ENCODE results near the gene EP400.
A peak's percentile ranks its signal among the peaks of the same experiment; 100 is the strongest.

Gene EP400

DNA sequence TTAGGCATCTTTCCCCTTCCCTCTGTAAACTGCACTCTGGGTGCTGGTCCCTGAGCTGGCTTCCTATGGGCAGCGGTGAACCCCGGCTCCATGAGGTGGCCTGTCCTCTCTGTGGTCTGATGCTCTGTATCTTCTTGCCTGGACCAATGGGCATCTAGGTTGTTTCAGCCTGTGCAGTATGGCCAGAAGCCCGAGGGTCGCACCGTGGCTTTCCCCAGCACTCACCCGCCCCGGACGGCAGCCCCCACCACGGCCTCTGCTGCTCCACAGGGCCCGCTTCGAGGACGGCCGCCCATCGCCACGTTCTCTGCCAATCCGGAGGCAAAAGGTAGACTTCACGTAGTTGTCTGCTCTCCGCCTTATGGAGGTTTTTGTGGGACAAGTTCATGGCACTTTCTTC, 70.1 kb downstream of the EP400 start:
- no peak for DNase-seq (ENCODE audit: low spot score)

GRCh38 chr12:132020292-132020691, 70.5 kb downstream of the EP400 start:
- DNase-seq (ENCODE audit: low spot score) = no peak

- no peak for DNase-seq (ENCODE audit: low spot score)
These were observed 71.5 kb downstream of the EP400 start for GRCh38 chr12:132021031-132021871.

DNA sequence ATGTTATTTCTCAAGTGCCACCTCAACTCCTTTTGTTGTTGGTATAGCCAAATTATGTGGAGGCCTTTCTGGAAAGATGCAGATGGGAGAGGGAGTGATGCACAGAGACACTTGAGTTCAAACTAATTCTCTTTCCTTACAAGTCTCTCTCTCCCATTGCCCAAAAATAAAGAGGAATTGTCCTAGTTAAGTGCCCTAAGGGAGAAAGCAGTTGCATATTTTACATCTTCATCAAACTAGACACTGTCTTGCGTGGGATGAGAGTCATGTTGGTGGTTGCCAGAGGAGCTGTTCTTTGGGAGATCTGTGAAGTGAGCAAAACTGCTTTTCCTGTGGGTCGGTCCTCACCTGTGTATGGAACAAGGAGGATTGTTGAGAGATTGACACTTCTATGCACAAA, 72.2 kb downstream of the EP400 start:
- DNase-seq (ENCODE audit: low spot score) = no peak

- DNase-seq (ENCODE audit: low spot score) = no peak
These were observed 73.9 kb downstream of the EP400 start for GRCh38 chr12:132023658-132024057.

DNA sequence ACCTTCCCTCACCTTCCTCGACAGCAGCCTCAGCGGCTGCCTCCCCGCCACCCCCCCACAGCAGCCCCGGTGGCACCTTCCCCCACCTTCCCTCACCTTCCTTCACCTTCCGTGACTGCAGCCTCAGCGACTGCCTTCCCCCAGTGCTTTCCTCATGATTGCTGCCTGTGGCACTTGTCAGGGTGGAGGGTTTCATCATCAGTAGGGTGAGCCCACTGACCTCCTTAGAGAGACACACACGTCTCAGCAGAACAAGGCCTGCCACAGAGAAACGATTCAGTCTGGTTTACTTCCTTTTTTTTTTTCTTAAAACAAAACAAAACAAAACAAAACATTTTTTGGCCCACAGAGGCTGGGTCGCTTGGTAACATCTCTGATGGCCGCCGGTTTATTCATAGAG, 75.0 kb downstream of the EP400 start:
- no peak for DNase-seq (ENCODE audit: low spot score)

DNA sequence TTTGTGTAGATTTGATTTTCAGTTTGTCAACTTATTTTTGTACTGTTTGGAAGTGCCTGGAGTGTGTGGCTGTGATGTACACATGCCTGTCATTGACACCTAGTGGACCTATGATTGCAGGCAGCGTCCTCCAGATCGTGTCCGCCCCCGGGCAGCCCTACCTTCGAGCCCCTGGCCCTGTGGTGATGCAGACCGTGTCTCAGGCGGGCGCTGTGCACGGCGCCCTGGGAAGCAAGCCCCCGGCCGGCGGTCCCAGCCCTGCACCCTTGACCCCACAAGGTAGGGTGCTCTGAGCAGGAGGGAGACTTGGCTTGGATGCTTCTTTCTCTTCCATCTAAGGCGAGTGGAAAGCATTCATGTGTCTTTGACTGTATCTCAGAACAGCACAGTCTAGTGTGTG, 75.8 kb downstream of the EP400 start:
- no peak for DNase-seq (ENCODE audit: low spot score)

- DNase-seq (ENCODE audit: low spot score) = no peak
These were observed 76.5 kb downstream of the EP400 start for GRCh38 chr12:132026061-132026795.

- no peak for DNase-seq (ENCODE audit: low spot score)
These were observed 77.2 kb downstream of the EP400 start for GRCh38 chr12:132026796-132027500.

- no peak for DNase-seq (ENCODE audit: low spot score)
These were observed 77.9 kb downstream of the EP400 start for GRCh38 chr12:132027636-132028035.

DNA sequence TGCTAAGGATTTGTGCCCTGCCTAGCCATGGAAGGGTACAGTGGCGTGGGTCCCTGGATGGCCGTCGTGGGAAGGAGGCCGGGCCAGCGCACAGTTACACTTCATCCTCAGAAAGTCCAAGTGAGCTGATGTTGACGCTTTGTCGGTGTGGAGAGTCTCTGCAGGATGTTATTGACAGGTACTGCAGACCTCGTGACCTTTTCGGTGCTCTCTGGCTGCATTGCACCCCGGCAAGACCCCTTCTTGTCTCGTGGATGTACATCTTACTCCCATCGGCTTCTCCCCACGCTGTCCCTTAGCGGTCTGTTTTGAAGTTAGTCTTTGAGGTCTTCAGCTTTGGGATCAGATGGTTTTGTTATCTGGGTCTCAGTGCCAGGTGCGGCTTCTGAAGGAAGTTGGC, 78.4 kb downstream of the EP400 start:
- DNase-seq (ENCODE audit: low spot score) = no peak

- DNase-seq (ENCODE audit: low spot score) = no peak
These were observed 80.0 kb downstream of the EP400 start for GRCh38 chr12:132029503-132030300.

DNA sequence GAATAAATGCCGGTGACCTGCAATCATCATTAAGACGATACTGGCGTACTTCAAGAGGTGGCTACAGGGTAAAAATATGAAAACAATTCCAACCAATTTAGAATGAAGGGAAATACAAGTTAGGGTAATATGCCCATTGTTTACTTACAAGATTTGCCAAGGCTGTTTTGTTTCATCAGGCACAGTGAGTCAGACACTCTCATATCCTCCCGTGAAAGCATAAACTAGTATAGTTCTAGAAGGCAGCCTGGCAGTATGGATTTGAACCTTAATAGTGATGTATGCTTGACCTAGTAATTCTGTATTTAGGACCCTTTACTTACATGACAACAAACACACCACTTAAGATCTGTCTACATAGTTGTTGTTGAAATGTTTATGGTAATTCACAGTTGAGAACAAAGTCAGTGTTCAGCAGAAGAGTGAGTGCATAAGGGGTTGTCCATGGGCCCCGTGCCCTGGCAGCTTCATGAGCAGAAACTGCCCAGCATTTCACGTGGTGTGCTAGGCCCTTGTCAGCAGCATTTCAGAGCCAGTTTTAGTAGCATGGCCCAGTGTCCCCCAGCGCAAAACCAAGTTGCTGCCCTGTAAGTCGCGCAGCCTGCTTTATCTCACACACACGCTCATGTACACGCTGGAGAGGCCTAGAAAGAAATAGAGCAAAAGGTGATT, 80.8 kb downstream of the EP400 start:
- DNase-seq (ENCODE audit: low spot score) = peak; percentile 14

DNA sequence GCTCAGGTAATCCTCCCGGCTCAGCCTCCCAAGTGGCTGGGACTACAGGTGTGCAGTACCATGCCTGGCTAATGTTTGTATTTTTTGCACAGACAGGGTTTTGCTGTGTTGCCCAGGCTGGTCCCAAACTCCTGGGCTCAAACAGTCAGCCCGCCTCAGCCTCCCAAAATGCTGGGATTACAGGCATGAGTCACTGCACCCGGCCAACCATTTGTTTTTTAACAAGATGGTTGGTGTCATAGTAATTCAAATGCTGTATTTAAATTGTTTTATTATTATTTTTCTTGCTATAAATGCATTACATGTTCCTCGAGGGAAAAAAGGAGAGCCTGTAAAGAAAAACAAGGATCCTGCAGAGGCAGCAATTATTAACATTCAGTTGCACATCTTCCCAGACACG, 83.9 kb downstream of the EP400 start:
- no peak for DNase-seq (ENCODE audit: low spot score)

DNA sequence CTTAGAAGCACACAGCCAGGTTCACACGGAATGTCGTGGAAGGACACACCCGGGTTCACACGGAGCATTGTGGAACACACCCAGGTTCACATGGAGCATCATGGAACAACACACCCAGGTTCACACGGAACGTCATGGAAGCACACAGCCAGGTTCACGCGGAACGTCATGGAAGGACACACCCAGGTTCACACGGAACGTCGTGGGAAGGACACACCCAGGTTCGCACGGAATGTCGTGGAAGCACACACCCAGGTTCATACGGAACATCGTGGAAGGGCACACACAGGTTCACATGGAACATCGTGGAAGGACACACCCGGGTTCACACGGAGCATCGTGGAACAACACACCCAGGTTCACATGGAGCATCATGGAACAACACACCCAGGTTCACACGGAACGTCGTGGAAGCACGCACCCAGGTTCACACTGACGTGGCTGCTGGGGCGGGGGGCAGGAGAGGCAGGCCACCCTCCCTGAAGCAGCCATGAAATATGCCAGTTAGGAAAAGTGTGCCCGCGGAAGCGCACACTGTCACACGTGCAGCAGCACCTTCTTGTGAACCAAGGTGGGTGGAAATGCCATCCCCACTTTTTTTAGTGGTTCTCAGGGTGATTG, 86.4 kb downstream of the EP400 start:
- no peak for DNase-seq (ENCODE audit: low spot score)

DNA sequence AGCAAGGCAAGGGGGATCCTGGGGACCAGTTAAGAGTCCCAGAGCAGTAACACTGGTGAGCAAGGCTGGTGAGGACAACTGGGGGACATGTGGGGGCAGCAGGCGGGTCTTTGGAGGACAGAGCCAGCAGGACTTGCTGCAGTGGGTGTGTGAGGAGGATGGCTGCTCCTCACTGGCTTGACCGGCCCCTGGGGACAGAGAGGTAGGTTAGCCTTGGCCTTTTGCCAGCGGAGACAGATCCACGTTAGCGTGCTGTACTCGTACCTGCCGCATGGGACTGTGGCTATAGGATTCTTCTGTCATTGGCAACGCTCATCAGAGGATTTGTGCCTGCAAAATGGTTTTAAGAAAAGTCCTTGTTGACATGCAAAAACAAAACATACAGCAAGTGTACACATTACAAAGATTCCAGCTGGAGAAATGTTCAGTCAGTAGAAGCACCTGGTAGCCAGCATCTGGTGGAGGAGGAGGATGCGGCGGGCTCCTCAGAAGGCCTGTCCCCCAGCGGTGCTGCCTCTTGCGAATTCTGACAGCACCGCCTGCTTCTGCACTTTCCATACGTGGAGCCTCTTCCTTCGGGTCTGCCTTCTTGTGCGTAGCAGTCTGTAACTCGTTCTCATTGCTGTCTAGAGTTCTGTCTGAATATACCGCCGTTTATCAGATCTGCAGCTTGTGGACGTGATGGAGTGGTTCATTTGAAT, 91.3 kb downstream of the EP400 start:
- DNase-seq (ENCODE audit: low spot score) = no peak

DNA sequence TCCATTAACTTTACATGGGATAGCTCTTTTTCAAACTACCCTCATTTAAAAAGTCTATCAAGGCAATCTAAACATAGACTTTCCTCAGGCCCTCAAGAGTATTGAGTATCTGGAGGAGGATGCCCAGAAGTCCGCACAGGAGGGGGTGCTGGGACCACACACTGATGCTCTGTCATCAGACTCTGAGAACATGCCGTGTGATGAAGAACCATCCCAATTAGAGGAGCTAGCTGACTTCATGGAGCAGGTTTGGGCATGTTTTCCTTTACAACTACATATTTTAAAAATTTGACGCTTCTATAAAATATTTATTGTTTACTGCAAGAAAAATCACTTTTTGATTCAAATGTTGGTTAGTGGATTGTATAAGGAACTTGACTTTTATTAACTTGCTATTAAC, 93.5 kb downstream of the EP400 start:
- no peak for DNase-seq (ENCODE audit: low spot score)

DNA sequence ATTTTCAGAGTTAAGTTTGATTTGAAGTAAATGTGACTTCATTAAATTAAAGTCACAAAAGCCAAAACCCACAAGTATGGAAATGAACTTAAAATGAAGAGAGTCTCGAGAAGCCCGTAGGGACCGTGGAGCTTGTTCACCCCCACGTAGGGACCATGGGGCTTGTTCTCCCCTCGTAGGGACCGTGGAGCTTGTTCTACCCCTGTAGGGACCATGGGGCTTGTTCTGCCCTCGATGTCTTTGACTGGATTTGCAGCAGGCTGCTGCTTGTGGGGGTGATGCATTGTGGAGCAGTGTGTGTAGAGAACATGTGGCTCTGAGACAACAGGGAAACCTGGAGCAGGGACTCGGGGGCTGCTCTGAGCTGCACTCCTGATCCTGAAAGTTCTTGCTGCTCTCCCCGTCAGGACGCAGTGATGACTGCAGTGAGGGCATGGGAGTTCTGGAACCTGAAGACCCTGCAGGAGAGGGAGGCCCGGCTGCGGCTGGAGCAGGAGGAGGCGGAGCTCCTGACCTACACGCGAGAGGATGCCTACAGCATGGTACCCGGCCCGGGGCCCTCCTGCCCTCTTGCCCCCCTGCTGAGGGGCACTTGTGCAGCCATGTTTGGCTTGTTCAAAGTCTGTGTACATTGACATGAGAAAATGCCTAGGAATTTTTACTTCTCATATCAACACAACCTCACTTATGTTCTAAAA, 94.2 kb downstream of the EP400 start:
- DNase-seq (ENCODE audit: low spot score) = no peak

GRCh38 chr12:132044661-132045412, 95.1 kb downstream of the EP400 start:
- DNase-seq (ENCODE audit: low spot score) = no peak

Data from cerebellar cortex (tissue), 1 donor.